CD14-positive monocyte (primary cell): ENCODE results near the gene KIF18A. TPM values are rescaled to one million over a fixed set of nuclear protein-coding genes. Genes with fewer than 3 reads are reported as not detected.

Experiments used
- DNase-seq, 3 donors: peaks; one replicate each; pipeline ENCODE4 v3.0.0-alpha.2; 2011 to 2022
- H2AFZ ChIP-seq: 2 replicates; pipeline ENCODE4 v1.6.0; 2012; ENCODE audit warnings: mild to moderate bottlenecking, low read depth, low read length, inconsistent platforms; ENCODE audit not compliant: insufficient read depth, poor library complexity, severe bottlenecking
- H3K27ac ChIP-seq, 2 donors: 1 replicate in 1 of 2; 2 replicates in 1 of 2; pipeline ENCODE4 v1.5.1; 2012 to 2013; ENCODE audit warnings: low read length in 2 of 2, control low read depth in 1 of 2, inconsistent platforms in 1 of 2, low read depth in 1 of 2, mild to moderate bottlenecking in 1 of 2
- H3K27me3 ChIP-seq, 2 donors: one replicate each; pipeline versions ENCODE4 v1.6.0 to v1.6.1; 2011 to 2013; ENCODE audit warnings: low read length in 2 of 2; ENCODE audit not compliant: control insufficient read depth in 2 of 2, insufficient read depth in 2 of 2
- H3K36me3 ChIP-seq, 2 donors: replicated peaks in 1 of 2; 1 replicate in 1 of 2; 2 replicates in 1 of 2; pipeline versions ENCODE4 v1.5.1 to v1.6.1; 2012 to 2013; ENCODE audit warnings: low read length in 2 of 2, control low read depth in 1 of 2, inconsistent platforms in 1 of 2, mild to moderate bottlenecking in 1 of 2; ENCODE audit not compliant: insufficient read depth in 2 of 2, control insufficient read depth in 1 of 2
- H3K4me1 ChIP-seq, 2 donors: 1 replicate in 1 of 2; 2 replicates in 1 of 2; pipeline versions ENCODE4 v1.5.1 to v1.6.1; 2012 to 2013; ENCODE audit warnings: low read length in 2 of 2, control low read depth in 1 of 2, inconsistent platforms in 1 of 2, mild to moderate bottlenecking in 1 of 2, moderate library complexity in 1 of 2; ENCODE audit not compliant: insufficient read depth in 2 of 2, control insufficient read depth in 1 of 2
- H3K4me2 ChIP-seq: replicated peaks from 2 replicates; pipeline ENCODE3; 2012; ENCODE audit warnings: low read length, moderate library complexity, mild to moderate bottlenecking; ENCODE audit not compliant: poor library complexity, severe bottlenecking; ENCODE audit errors: extremely low read depth
- H3K4me3 ChIP-seq, 3 experiments: fragments of 200-600 bp in 1 of 3; sonication (generic) in 1 of 3; replicated peaks in 1 of 3; 1 replicate in 2 of 3; 2 replicates in 1 of 3; pipeline ENCODE4 v1.5.1; 2011 to 2013; ENCODE audit warnings: low read length in 3 of 3, mild to moderate bottlenecking in 3 of 3, control low read depth in 2 of 3, low read depth in 2 of 3, inconsistent platforms in 1 of 3, moderate library complexity in 1 of 3
- H3K79me2 ChIP-seq: 2 replicates; pipeline ENCODE4 v1.6.0; 2012; ENCODE audit warnings: mild to moderate bottlenecking, control low read depth, inconsistent platforms, low read length, moderate library complexity; ENCODE audit not compliant: insufficient read depth
- H3K9ac ChIP-seq: 2 replicates; pipeline ENCODE4 v1.6.0; 2017; ENCODE audit warnings: low read length, mild to moderate bottlenecking; ENCODE audit not compliant: insufficient read depth, poor library complexity, severe bottlenecking
- H3K9me3 ChIP-seq, 2 donors: replicated peaks in 1 of 2; 1 replicate in 1 of 2; 2 replicates in 1 of 2; pipeline versions ENCODE4 v1.5.1 to v1.6.1; 2012 to 2013; ENCODE audit warnings: low read length in 2 of 2, control low read depth in 1 of 2; ENCODE audit not compliant: control insufficient read depth in 1 of 2, insufficient read depth in 1 of 2
- H4K20me1 ChIP-seq: 2 replicates; pipeline ENCODE4 v1.6.0; 2012; ENCODE audit warnings: mild to moderate bottlenecking, low read length, control low read depth, moderate library complexity; ENCODE audit not compliant: insufficient read depth
- H3K27ac Mint-ChIP-seq, 7 donors: one replicate each; pipeline ENCODE4 v1.8.0; 2020; ENCODE audit warnings: mild to moderate bottlenecking in 7 of 7, mixed read lengths in 7 of 7, moderate library complexity in 6 of 7, inconsistent platforms in 2 of 7
- H3K27me3 Mint-ChIP-seq, 3 donors: one replicate each; pipeline ENCODE4 v1.8.0; 2021 to 2022; ENCODE audit warnings: low read depth in 3 of 3, mild to moderate bottlenecking in 3 of 3, mixed read lengths in 3 of 3, moderate library complexity in 3 of 3, inconsistent platforms in 1 of 3
- H3K36me3 Mint-ChIP-seq, 2 donors: one replicate each; pipeline ENCODE4 v1.8.0; 2020; ENCODE audit warnings: mixed read lengths in 2 of 2, inconsistent platforms in 1 of 2, mild to moderate bottlenecking in 1 of 2
- H3K4me1 Mint-ChIP-seq: one replicate; pipeline ENCODE4 v1.8.0; 2020; ENCODE audit warnings: mild to moderate bottlenecking, mixed read lengths
- H3K4me3 Mint-ChIP-seq, 2 donors: one replicate each; pipeline ENCODE4 v1.8.0; 2020; ENCODE audit warnings: mild to moderate bottlenecking in 2 of 2, mixed read lengths in 2 of 2, moderate library complexity in 1 of 2
- H3K9me3 Mint-ChIP-seq, 7 donors: one replicate each; pipeline ENCODE4 v1.8.0; 2020 to 2022; ENCODE audit warnings: mixed read lengths in 7 of 7, mild to moderate bottlenecking in 6 of 7, moderate library complexity in 6 of 7, inconsistent platforms in 2 of 7
- WGBS: methylation state at CpG from one replicate; pipeline ENCODE4 v1.1.5; 2013; ENCODE audit warnings: missing lambda C conversion rate; ENCODE audit not compliant: insufficient coverage; 5-methylcytosine and 5-hydroxymethylcytosine counted together
- intact Hi-C, 2 donors: fragments of 100-400 bp; cut with micrococcal nuclease; formaldehyde crosslinking; loops; one replicate each; pipeline versions ENCODE4 v1.15.0 to v1.15.1; 2023
- polyA plus RNA-seq, 3 donors: library from polyadenylated mRNA; depleted of rRNA in 1 of 3; unstranded in 2 of 3; stranded (reverse) in 1 of 3; fragments of 300-500 nt in 2 of 3; fragments of >200 nt in 1 of 3; fragmentation: Illumina TruSeq in 2 of 3; gene quantifications; 1 replicate in 2 of 3; 2 replicates in 1 of 3; pipeline ENCODE4 v1.2.3, GENCODE V29; 2012 to 2021
- TF ChIP-seq, protein P1 (sequence below): fragments of 200-600 bp; IDR thresholded peaks from one replicate; pipeline ENCODE4 v1.8.0; 2022; ENCODE audit warnings: antibody characterized with exemption, mild to moderate bottlenecking

The KIF18A gene
- polyA plus RNA-seq, 3 donors = 0.13 to 0.73 TPM; not detected in 1

DNA sequence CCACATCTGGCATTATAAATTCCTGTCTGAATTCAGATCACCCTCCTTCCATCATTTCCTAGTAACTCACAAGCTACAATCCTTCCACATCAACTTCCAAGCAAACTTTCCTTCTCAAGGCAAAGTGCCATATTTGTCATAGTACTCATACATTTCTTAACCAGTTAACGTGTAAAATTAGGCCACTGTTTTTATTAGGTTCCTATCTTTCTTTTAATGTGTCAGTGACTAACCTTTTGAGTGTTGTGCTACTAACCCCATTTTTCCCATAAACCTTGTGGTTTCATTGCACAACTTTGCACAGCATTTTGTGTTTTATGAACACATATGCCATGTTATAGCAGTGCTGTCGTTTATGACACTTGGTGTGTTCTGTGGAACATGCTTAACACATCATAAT is 90.1 kb downstream of the KIF18A start:
- intact Hi-C loops = no loop called here
- H3K27ac ChIP-seq = no peak overlapping the region
- no peaks in the 10 kb centered on the region for H4K20me1 ChIP-seq
- no peak for DNase-seq
- no peak overlapping the region for H3K27ac Mint-ChIP-seq
- H3K36me3 Mint-ChIP-seq = peaks cover 27 to 29% of the 10 kb centered on the region in 2 donors
- H3K4me3 ChIP-seq = no peak overlapping the region
- no peak overlapping the region for H3K4me3 Mint-ChIP-seq
- no CpG with 5 or more reads among the region's 2 CpGs for WGBS
- H3K27me3 ChIP-seq = no peaks in the 10 kb centered on the region
- TF ChIP-seq, protein P1, sequence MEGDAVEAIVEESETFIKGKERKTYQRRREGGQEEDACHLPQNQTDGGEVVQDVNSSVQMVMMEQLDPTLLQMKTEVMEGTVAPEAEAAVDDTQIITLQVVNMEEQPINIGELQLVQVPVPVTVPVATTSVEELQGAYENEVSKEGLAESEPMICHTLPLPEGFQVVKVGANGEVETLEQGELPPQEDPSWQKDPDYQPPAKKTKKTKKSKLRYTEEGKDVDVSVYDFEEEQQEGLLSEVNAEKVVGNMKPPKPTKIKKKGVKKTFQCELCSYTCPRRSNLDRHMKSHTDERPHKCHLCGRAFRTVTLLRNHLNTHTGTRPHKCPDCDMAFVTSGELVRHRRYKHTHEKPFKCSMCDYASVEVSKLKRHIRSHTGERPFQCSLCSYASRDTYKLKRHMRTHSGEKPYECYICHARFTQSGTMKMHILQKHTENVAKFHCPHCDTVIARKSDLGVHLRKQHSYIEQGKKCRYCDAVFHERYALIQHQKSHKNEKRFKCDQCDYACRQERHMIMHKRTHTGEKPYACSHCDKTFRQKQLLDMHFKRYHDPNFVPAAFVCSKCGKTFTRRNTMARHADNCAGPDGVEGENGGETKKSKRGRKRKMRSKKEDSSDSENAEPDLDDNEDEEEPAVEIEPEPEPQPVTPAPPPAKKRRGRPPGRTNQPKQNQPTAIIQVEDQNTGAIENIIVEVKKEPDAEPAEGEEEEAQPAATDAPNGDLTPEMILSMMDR = no peak
- H3K4me2 ChIP-seq = no peak overlapping the region
- H3K4me1 ChIP-seq = no peaks in the 10 kb centered on the region
- H2AFZ ChIP-seq = no peak overlapping the region
- H3K9ac ChIP-seq = no peak overlapping the region
- H3K9me3 ChIP-seq = no peaks in the 10 kb centered on the region
- H3K9me3 Mint-ChIP-seq = no peaks in the 10 kb centered on the region
- H3K4me1 Mint-ChIP-seq = no peaks in the 10 kb centered on the region
- H3K27me3 Mint-ChIP-seq = no peaks in the 10 kb centered on the region
- H3K36me3 ChIP-seq = peaks cover 4 to 29% of the 10 kb centered on the region in 2 donors
- no peaks in the 10 kb centered on the region for H3K79me2 ChIP-seq

DNA sequence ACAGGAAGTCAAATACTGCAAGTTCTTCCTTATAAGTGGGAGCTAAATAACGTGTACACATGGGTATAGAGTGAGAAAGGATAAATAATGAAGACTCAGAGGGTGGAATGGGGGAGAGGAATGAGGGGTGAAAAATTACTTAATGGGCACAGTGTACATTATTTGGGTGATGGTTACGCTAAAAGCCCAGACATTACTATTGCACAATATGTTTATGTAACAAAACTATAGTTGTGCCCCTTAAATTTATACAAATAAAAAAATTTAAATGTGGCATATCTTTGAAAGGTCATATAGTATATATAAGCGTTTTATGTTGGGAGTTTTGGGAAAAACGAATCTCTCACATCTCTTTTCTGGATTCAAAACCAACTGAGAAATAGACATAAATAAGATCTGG is 96.1 kb downstream of the KIF18A start:
- Histone ChIP-seq H4K20me1 (no peaks in the 10 kb centered on the region), H3K9ac (no peak overlapping the region), H3K4me1 (no peaks in the 10 kb centered on the region), H3K9me3 (no peaks in the 10 kb centered on the region), H3K4me3 (no peak overlapping the region), H3K79me2 (no peaks in the 10 kb centered on the region), H3K36me3 (no peaks in the 10 kb centered on the region), H3K27ac (no peak overlapping the region), H3K27me3 (no peaks in the 10 kb centered on the region), H3K4me2 (no peak overlapping the region), H2AFZ (no peak overlapping the region)
- intact Hi-C loops = no loop called here
- no peaks in the 10 kb centered on the region for H3K4me1 Mint-ChIP-seq
- H3K4me3 Mint-ChIP-seq = no peak overlapping the region
- TF ChIP-seq, protein P1 = no peak
- WGBS = no CpG with 5 or more reads among the region's 4 CpGs
- DNase-seq = no peak
- H3K27me3 Mint-ChIP-seq = no peaks in the 10 kb centered on the region
- peaks cover 4 to 10% of the 10 kb centered on the region in 2 donors for H3K36me3 Mint-ChIP-seq
- no peak overlapping the region for H3K27ac Mint-ChIP-seq
- H3K9me3 Mint-ChIP-seq = no peaks in the 10 kb centered on the region
